ENCODE measurements around the gene CAB39.
A peak's percentile ranks its signal among the peaks of the same experiment; 100 is the strongest.

CAB39 gene

DNA sequence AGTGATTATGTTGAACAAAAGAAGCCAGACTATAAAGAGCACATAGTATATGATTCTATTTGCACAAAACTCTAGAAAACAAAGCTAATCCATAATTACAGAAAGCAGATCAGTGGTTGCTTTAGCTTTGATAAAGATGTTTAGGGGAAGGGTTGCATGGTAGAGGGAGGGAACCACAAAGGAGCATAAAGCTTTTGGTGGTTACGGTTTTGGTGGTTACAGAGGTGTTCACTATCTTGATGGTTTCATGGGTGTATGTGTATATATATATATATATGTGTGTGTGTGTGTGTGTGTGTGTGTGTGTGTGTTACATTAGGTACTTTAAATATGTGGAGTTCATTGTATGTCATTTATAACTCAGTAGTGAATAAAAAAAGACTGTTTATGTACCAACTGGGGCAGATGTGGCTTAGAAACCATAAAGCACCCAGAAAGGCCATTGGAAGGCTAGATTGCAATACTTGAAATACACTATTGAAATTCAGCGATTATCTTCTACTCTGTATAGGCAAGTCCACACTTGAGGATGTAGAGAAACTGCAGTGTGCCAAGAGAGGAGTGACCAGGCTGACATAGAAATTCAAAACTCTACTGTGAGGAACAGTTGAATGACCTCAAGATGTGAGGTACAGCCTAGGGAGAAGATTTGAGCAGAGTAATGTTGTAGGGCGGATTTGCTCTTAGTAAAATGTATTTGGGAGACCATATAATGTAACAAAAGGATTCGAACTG lies 60.6 kb downstream of the CAB39 start:
- H3K27ac Mint-ChIP-seq: peak overlapping the region in 1 of 2 donors; percentile 92
- DNase-seq (no peak), ATAC-seq (peak; percentile 91)
- peak overlapping the region in 1 of 2 donors; percentile 17 for H3K4me3 Mint-ChIP-seq
- no peaks in the 10 kb centered on the region for H3K27me3 Mint-ChIP-seq
- peaks cover 86% of the 10 kb centered on the region for H3K4me1 Mint-ChIP-seq
- H3K9me3 Mint-ChIP-seq: no peaks in the 10 kb centered on the region

DNA sequence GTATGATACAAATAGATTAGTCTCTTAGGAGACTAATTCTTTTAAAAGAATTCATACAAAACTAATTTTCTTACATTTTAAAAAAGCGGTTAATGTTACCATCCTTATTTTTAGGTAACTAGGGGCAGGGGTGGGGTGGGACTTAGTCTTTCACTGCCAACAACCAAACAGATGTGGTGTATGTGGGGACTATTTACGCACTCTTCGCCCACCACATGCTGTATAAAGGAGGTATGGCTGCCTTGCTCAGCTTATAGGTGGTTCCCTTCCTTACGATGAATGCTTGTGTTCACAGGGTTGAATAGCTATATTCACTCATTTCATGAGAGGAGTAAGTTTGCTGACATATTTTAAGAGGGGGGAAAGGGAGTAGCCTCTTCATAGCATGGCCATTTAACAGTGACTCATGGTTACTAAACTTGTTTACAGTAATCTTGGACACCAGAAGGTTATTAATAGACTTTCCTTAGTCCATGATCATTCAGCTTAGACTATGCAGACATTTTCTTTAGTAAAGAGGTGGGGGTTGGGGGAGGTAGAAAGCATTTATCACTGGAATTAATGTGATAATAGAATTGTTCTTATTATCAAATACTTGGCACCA lies 61.8 kb downstream of the CAB39 start:
- ATAC-seq (no peak), DNase-seq (no peak)
- Mint-ChIP-seq H3K4me3 (no peak overlapping the region), H3K27me3 (no peaks in the 10 kb centered on the region), H3K4me1 (peaks cover 86% of the 10 kb centered on the region), H3K27ac (no peak overlapping the region), H3K9me3 (no peaks in the 10 kb centered on the region)

DNA sequence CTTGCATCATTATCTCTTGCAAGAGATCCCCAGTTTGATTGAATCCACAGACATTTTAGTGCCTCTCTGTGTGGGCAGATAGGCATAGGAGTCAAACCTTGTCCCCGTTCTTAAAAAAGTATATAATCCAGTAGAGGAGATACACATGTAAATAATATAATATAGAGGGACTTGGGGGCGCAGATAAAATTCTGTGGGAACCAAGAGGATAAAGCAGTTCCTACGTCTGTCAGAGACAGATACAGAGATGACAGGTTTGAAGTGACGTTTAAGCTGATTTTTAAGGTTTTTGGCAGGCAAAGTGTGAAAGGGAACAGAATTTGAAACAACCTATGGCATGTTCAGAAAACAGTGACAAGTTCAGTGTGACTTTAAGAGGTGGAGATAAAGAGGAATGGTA lies 63.1 kb downstream of the CAB39 start:
- no peaks in the 10 kb centered on the region for H3K27me3 Mint-ChIP-seq
- ATAC-seq: no peak
- H3K4me3 Mint-ChIP-seq: no peak overlapping the region
- H3K27ac Mint-ChIP-seq: no peak overlapping the region
- DNase-seq: no peak
- no peaks in the 10 kb centered on the region for H3K9me3 Mint-ChIP-seq
- H3K4me1 Mint-ChIP-seq: peaks cover 86% of the 10 kb centered on the region

DNA sequence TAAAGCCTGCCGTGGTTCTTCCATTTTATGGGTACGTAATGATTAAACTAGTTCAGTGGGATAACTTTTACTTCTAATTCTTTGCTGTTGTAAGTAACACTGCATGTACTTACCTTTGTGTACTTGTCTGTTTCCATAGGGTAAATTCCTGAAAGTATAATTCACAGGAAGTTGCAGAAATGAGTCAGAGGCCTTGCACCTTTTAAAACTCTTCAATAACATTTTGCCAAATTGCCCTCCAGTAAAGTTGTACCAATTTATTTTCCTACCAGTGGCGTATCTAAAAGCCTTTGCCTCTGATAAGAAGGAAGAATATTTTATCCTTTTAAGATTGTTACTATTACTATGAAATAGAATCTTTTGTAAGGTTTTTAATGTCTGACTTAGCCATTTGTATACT lies 65.1 kb downstream of the CAB39 start:
- no peak for DNase-seq
- no peak overlapping the region for H3K4me3 Mint-ChIP-seq
- no peaks in the 10 kb centered on the region for H3K9me3 Mint-ChIP-seq
- peak overlapping the region in 1 of 2 donors; percentile 23 for H3K27ac Mint-ChIP-seq
- no peak for ATAC-seq
- peaks cover 80% of the 10 kb centered on the region for H3K4me1 Mint-ChIP-seq
- no peaks in the 10 kb centered on the region for H3K27me3 Mint-ChIP-seq

DNA sequence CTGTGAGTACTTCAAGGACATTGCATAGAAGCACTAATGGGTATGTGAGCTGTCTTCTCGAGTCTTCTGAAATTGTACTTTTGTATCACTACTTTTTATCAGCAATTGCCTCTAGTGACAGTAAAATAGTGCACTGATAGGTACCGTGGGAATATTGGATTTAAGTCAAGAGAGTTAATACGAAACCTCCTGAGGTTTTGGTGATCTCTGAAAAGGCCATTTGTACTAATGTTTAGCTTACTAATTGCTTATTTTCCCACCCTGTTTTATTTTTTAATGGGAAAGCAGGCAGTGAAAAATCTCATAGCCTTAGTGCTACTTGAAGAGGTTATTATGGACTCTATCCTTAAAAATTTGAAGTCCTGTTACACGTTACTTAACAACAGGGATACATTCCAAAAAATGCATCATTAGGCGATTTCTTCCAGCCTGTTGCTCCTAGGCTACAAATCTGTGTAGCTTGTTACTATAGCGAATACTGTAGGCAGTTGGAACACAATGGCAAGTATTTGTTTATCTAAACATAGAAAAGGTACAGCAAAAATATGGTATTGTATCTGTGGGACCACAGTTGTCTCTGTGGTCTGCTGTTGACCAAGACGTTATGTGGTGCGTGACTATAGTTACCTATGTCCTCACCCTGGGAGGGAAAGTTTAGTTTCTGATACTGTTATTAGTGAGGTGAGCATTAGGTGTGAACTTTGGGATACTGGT lies 65.9 kb downstream of the CAB39 start:
- H3K27me3 Mint-ChIP-seq: no peaks in the 10 kb centered on the region
- peak overlapping the region; percentile 7 to 23 for H3K4me3 Mint-ChIP-seq
- ATAC-seq (no peak), DNase-seq (no peak)
- peaks cover 72% of the 10 kb centered on the region for H3K4me1 Mint-ChIP-seq
- H3K27ac Mint-ChIP-seq: peak overlapping the region in 1 of 2 donors; percentile 4
- no peaks in the 10 kb centered on the region for H3K9me3 Mint-ChIP-seq

DNA sequence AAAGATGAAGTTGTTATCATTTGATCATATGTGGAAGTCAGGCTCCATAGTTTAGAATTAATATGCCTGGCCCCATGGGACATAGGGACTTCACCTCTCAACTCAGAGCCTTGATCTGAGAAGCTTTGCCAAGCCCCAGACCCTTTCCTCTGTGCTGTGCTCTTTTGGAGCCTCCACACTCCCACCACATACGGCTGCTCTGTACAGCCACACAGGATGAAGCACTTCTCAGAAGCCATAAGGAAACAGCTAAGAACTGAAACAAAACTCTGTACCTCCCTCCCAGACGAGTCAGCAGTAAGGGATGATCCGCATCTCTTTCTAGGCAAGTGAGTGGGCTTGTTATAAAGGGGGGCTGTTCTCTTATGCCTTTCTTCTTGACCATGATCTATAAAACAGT lies 66.5 kb downstream of the CAB39 start:
- ATAC-seq (peak; percentile 72), DNase-seq (peak in 1 of 2 donors; percentile 35)
- H3K27me3 Mint-ChIP-seq: no peaks in the 10 kb centered on the region
- peak overlapping the region; percentile 48 to 92 for H3K27ac Mint-ChIP-seq
- peak overlapping the region; percentile 16 to 24 for H3K4me3 Mint-ChIP-seq
- H3K9me3 Mint-ChIP-seq: peaks cover 4 to 6% of the 10 kb centered on the region in 2 donors
- H3K4me1 Mint-ChIP-seq: peaks cover 73% of the 10 kb centered on the region

DNA sequence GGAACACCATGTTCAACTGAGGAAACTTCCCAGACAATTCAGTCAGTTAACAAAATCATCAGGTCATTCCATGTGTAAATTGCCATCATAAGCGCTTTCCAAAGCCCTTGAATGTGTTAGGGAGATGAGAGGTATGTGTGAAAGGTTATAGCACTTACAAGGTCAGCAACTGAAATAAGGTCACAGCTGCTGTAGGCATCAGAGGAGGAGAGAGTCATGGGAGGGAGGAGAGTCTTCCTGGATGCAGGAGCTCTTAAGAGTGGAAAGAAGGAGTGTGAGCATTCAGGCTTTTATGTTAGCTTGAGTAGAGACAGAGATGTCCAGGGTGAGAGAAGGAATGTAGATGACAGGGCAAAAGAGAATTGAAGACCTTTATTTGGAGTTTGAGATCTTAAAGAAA lies 67.0 kb downstream of the CAB39 start:
- peak overlapping the region; percentile 29 to 92 for H3K27ac Mint-ChIP-seq
- no peaks in the 10 kb centered on the region for H3K27me3 Mint-ChIP-seq
- DNase-seq: no peak
- H3K9me3 Mint-ChIP-seq: peaks cover 8 to 11% of the 10 kb centered on the region in 2 donors
- H3K4me3 Mint-ChIP-seq: peak overlapping the region; percentile 7 to 16
- H3K4me1 Mint-ChIP-seq: peaks cover 73% of the 10 kb centered on the region
- ATAC-seq: no peak

DNA sequence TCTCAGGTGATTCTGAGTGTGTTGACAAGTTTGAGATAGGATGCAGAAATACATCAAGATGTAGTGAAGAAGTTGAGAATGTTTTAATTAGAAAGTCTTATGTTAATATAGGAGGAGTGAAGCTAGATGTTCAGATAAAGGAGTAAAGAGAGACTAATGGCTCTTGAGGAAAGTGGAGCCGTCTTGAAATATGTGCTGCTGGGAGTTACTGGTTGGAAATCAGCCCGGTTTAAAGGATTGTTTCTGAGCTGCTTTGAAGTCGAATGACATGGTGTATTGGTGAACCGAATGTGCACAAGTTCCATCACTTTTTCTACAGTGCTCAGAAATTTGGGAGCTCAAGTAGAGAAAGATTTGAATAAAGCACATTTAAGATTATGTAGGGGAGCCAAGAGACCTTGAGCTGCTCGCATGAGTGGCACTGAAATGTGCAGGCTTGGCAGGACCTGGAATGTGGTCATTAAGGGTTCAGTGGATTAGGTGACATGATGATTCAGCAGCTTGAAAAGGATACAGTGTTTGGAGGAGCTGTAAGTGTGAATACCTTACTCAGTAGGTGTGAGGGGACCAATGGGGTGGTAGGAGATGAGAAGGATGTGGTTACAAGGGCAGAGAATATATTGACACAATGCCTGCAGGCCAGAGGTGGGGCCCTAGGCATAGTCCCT lies 68.6 kb downstream of the CAB39 start:
- peak; percentile 98 for ATAC-seq
- peaks cover 75% of the 10 kb centered on the region for H3K4me1 Mint-ChIP-seq
- peak in 1 of 2 donors; percentile 57 for DNase-seq

DNA sequence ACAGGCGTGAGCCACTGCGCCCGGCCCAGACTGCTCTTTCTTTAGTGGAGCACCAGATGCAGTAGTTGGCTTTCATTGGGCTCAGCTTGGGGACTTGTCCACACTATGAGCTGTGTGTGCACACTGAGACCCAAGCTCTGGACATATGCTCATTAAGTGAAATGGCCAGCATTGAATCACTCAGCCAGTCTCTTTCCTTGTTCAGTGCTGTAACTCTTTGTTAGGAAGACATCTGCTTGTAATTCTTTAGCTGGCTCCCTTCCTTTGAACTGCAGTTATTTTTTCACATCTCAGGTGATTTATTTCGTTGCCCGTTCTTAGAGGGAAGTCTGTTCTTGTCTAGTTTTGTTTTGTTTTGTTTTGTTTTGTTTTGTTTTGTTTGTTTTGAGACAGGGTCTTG lies 70.5 kb downstream of the CAB39 start:
- no peak for ATAC-seq
- Mint-ChIP-seq H3K4me1 (peaks cover 62% of the 10 kb centered on the region), H3K27me3 (no peaks in the 10 kb centered on the region), H3K4me3 (no peak overlapping the region), H3K27ac (no peak overlapping the region), H3K9me3 (peaks cover 26% of the 10 kb centered on the region in 2 donors)
- no peak for DNase-seq

More for the DNA sequence above, 68.6 kb downstream of the CAB39 start:
- Mint-ChIP-seq H3K9me3 (peaks cover 14 to 18% of the 10 kb centered on the region in 2 donors), H3K27me3 (no peaks in the 10 kb centered on the region), H3K27ac (peak overlapping the region; percentile 33 to 43), H3K4me3 (peak overlapping the region; percentile 2 to 4)

DNA sequence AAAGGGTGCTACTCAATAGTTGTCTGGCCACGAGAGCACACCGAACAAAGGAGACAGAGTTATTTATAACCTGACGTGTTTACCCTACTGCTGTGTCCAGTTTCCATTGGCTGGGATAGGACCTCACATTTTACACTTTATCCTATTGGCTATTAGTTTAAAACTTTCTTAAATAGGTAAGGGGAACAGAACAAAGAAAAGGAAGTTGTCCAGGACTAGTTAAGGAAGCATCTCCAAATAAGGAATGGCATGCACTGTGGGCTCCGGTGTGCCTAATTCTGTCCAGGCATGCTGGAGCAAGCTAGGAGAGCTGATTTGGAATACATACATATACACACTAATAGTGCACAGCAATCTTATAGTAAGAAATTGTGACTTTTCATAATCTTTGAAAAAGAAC lies 72.2 kb downstream of the CAB39 start:
- H3K4me3 Mint-ChIP-seq: no peak overlapping the region
- peaks cover 32 to 42% of the 10 kb centered on the region in 2 donors for H3K9me3 Mint-ChIP-seq
- ATAC-seq: no peak
- peaks cover 56% of the 10 kb centered on the region for H3K4me1 Mint-ChIP-seq
- peak overlapping the region in 1 of 2 donors; percentile 81 for H3K27ac Mint-ChIP-seq
- DNase-seq: no peak
- H3K27me3 Mint-ChIP-seq: no peaks in the 10 kb centered on the region

DNA sequence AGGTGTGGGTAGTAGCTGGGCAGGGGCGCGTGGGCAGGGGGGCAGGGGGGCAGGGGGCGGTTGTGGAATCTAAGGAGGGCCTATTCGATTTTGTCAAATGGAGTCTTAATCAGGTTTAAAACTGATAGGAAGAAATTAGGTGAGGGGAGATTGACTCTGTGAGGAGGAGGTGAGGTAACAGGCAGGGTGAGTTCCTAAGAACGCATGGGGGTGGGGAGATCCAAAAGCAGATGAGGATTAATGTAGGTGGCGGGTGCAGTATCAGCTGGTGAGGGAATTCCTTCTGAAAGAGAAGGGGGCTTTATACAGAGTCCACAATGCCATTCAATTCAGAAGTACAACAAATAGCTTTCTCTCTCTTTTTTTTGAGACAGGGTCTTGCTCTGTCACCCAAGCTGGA lies 72.7 kb downstream of the CAB39 start:
- peaks cover 32 to 46% of the 10 kb centered on the region in 2 donors for H3K9me3 Mint-ChIP-seq
- H3K27ac Mint-ChIP-seq: peak overlapping the region in 1 of 2 donors; percentile 81
- ATAC-seq: no peak
- H3K4me3 Mint-ChIP-seq: no peak overlapping the region
- DNase-seq: no peak
- H3K4me1 Mint-ChIP-seq: peaks cover 56% of the 10 kb centered on the region
- no peaks in the 10 kb centered on the region for H3K27me3 Mint-ChIP-seq

DNA sequence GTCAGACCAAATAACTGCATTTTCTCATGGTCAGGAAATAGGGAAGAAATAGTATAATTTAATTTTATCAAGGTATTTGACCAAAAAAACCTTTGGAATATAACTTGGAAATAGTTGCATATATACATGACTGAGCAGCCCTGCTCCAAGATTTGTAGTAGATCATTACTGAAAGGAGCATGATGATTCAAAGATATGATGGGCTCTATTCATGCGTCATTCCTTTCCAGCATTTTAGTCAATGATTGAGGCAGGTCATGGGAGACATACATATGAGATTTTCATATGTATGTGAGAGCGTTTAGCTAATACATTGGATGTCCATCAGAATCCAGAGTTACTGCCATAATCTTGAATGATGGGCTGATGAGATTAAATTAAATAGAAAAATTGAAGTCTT lies 74.5 kb downstream of the CAB39 start:
- H3K27ac Mint-ChIP-seq: no peak overlapping the region
- H3K27me3 Mint-ChIP-seq: no peaks in the 10 kb centered on the region
- peaks cover 32 to 48% of the 10 kb centered on the region in 2 donors for H3K9me3 Mint-ChIP-seq
- H3K4me3 Mint-ChIP-seq: no peak overlapping the region
- H3K4me1 Mint-ChIP-seq: peaks cover 56% of the 10 kb centered on the region
- no peak for ATAC-seq
- no peak for DNase-seq

DNA sequence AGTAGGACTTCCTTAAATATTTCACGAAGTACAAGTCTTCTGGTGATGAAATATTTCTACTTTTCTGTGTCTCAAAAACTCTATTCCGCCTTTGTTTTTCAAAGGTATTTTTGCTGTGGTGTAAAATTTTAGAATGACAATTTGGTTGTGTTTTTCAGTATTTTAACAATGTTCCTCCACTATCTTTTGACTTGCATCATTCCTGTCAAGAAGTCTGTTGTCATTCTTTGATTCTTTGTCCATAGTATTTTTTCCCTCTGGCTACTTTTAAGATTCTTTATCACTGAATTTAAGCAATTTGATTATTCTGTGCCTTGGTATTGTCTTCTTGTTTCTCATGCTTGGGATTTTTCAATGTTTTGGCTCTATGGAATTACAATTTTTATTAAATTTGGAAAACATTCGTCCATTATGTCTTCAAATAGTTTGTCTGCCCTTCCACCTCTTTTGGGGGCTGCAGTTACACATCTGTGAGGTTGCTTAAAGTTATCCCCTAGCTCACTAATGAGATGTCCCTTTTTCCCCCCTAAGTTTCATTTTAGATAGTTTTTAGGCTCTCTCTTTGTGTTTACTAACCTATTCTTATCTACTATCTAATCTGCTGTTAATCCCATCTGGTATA lies 76.0 kb downstream of the CAB39 start:
- Mint-ChIP-seq H3K4me3 (no peak overlapping the region), H3K4me1 (peaks cover 65% of the 10 kb centered on the region), H3K27ac (peak overlapping the region in 1 of 2 donors; percentile 19), H3K9me3 (peaks cover 32 to 47% of the 10 kb centered on the region in 2 donors), H3K27me3 (no peaks in the 10 kb centered on the region)
- no peak for DNase-seq
- ATAC-seq: no peak

DNA sequence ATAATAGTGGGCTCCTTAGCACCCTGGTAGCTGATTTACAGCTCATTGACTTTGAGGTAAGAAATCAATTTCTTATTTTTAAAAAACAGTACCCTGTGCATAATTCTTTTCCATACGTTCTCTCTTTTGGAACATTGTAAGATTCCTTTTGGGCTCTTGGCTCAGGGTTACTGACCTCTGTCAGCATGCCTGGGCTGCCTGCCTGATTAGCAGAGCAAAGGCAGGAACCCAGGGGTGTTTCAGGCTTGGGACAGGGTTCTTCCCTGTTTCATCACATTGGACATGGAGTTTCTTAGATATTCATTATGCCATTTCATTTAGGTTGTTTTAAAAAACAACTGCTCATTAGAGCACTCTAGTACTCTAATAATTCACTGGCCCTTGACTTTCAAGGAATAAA lies 78.3 kb downstream of the CAB39 start:
- Mint-ChIP-seq H3K4me3 (no peak overlapping the region), H3K9me3 (peaks cover 19 to 30% of the 10 kb centered on the region in 2 donors), H3K4me1 (peaks cover 45% of the 10 kb centered on the region), H3K27ac (no peak overlapping the region), H3K27me3 (no peaks in the 10 kb centered on the region)
- ATAC-seq (no peak), DNase-seq (no peak)
